ENCODE results near the gene HECTD3.

HECTD3 gene

GRCh38 chr1:45014321-45015028 is 3.4 kb upstream of the HECTD3 start:
- no peak overlapping the region for H4K91ac ChIP-seq (ENCODE audit: low read depth, low read length)
- H2BK5ac ChIP-seq (ENCODE audit: low read depth, low read length, poor library complexity) = no peak overlapping the region
- no peak overlapping the region for H3K23ac ChIP-seq (ENCODE audit: low read length)
- H3K14ac ChIP-seq (ENCODE audit: low read length) = no peak overlapping the region
- peaks cover 13% of the 10 kb centered on the region in 2 experiments for H3K36me3 ChIP-seq (ENCODE audit: control insufficient read depth in 1 of 2, insufficient read depth in 2 of 2, low read length in 2 of 2)
- no peak overlapping the region for H3K9ac ChIP-seq (ENCODE audit: low read length)
- peaks cover 6% of the 10 kb centered on the region for H3K79me2 ChIP-seq (ENCODE audit: control insufficient read depth, insufficient read depth, low read length, poor library complexity)
- H2BK120ac ChIP-seq (ENCODE audit: insufficient read depth, low read length, poor library complexity) = no peak overlapping the region
- peak; percentile 62 to 87 for DNase-seq
- no peak overlapping the region for H3K4me2 ChIP-seq (ENCODE audit: low read length)
- no peak overlapping the region for H4K8ac ChIP-seq (ENCODE audit: low read depth, low read length)
- no peak overlapping the region for H2AK5ac ChIP-seq (ENCODE audit: low read length)
- no peak overlapping the region for H3K4me3 ChIP-seq (ENCODE audit: low read depth, low read length)
- H3K18ac ChIP-seq (ENCODE audit: low read length) = no peak overlapping the region
- H3K4ac ChIP-seq (ENCODE audit: low read depth, low read length) = no peak overlapping the region
- no peak overlapping the region for H3K27ac ChIP-seq (ENCODE audit: low read depth, low read length)
- peaks cover 7% of the 10 kb centered on the region for H3K79me1 ChIP-seq (ENCODE audit: low read length)
- H3K4me1 ChIP-seq (ENCODE audit: control insufficient read depth in 1 of 2, insufficient read depth in 2 of 2, low read length in 2 of 2) = peaks cover 8 to 11% of the 10 kb centered on the region in 2 experiments
- no peak overlapping the region for H2AFZ ChIP-seq (ENCODE audit: insufficient read depth, low read length, poor library complexity)
- WGBS (ENCODE audit: extremely low coverage, insufficient coverage, insufficient read length) = no CpG with 5 or more reads among the region's 6 CpGs
- H2BK12ac ChIP-seq (ENCODE audit: low read length) = no peak overlapping the region
- no peak overlapping the region for H4K12ac ChIP-seq (ENCODE audit: low read depth, low read length)
- no peaks in the 10 kb centered on the region for H3K9me3 ChIP-seq (ENCODE audit: insufficient read depth, low read depth, low read length)
- no peaks in the 10 kb centered on the region for H3K27me3 ChIP-seq (ENCODE audit: insufficient read depth, low read length)

- Histone ChIP-seq H2AK5ac (ENCODE audit: low read length) (no peak overlapping the region), H3K27ac (ENCODE audit: low read depth, low read length) (no peak overlapping the region), H3K14ac (ENCODE audit: low read length) (no peak overlapping the region), H4K12ac (ENCODE audit: low read depth, low read length) (no peak overlapping the region), H3K9me3 (ENCODE audit: insufficient read depth, low read depth, low read length) (no peaks in the 10 kb centered on the region), H3K18ac (ENCODE audit: low read length) (no peak overlapping the region), H2BK12ac (ENCODE audit: low read length) (no peak overlapping the region), H3K79me2 (ENCODE audit: control insufficient read depth, insufficient read depth, low read length, poor library complexity) (peaks cover 6% of the 10 kb centered on the region), H3K79me1 (ENCODE audit: low read length) (peaks cover 7% of the 10 kb centered on the region), H3K36me3 (ENCODE audit: control insufficient read depth in 1 of 2, insufficient read depth in 2 of 2, low read length in 2 of 2) (peaks cover 21% of the 10 kb centered on the region in 2 experiments), H3K4me2 (ENCODE audit: low read length) (no peak overlapping the region), H3K4ac (ENCODE audit: low read depth, low read length) (no peak overlapping the region), H4K91ac (ENCODE audit: low read depth, low read length) (no peak overlapping the region), H3K4me1 (ENCODE audit: control insufficient read depth in 1 of 2, insufficient read depth in 2 of 2, low read length in 2 of 2) (peaks cover 8 to 11% of the 10 kb centered on the region in 2 experiments), H3K4me3 (ENCODE audit: low read depth, low read length) (no peak overlapping the region), H4K8ac (ENCODE audit: low read depth, low read length) (no peak overlapping the region), H2AFZ (ENCODE audit: insufficient read depth, low read length, poor library complexity) (no peak overlapping the region), H3K27me3 (ENCODE audit: insufficient read depth, low read length) (no peaks in the 10 kb centered on the region), H3K23ac (ENCODE audit: low read length) (no peak overlapping the region), H3K9ac (ENCODE audit: low read length) (no peak overlapping the region), H2BK5ac (ENCODE audit: low read depth, low read length, poor library complexity) (no peak overlapping the region), H2BK120ac (ENCODE audit: insufficient read depth, low read length, poor library complexity) (no peak overlapping the region)
- WGBS (ENCODE audit: extremely low coverage, insufficient coverage, insufficient read length) = no CpG with 5 or more reads among the region's 12 CpGs
- DNase-seq = no peak
These were observed 2.6 kb upstream of the HECTD3 start for GRCh38 chr1:45013551-45014209.

GRCh38 chr1:45012639-45013278 is 1.6 kb upstream of the HECTD3 start:
- Histone ChIP-seq H3K4me3 (ENCODE audit: low read depth, low read length) (peak overlapping the region; percentile 64), H3K4me2 (ENCODE audit: low read length) (peak overlapping the region; percentile 83), H3K18ac (ENCODE audit: low read length) (no peak overlapping the region), H3K9me3 (ENCODE audit: insufficient read depth, low read depth, low read length) (no peaks in the 10 kb centered on the region), H3K14ac (ENCODE audit: low read length) (no peak overlapping the region), H2AFZ (ENCODE audit: insufficient read depth, low read length, poor library complexity) (peak overlapping the region; percentile 12), H3K4ac (ENCODE audit: low read depth, low read length) (no peak overlapping the region), H4K91ac (ENCODE audit: low read depth, low read length) (no peak overlapping the region), H3K36me3 (ENCODE audit: control insufficient read depth in 1 of 2, insufficient read depth in 2 of 2, low read length in 2 of 2) (peaks cover 29 to 30% of the 10 kb centered on the region in 2 experiments), H4K12ac (ENCODE audit: low read depth, low read length) (peak overlapping the region; percentile 40), H2AK5ac (ENCODE audit: low read length) (no peak overlapping the region), H3K79me1 (ENCODE audit: low read length) (peaks cover 7% of the 10 kb centered on the region), H2BK12ac (ENCODE audit: low read length) (no peak overlapping the region), H3K27me3 (ENCODE audit: insufficient read depth, low read length) (no peaks in the 10 kb centered on the region), H3K23ac (ENCODE audit: low read length) (no peak overlapping the region), H3K9ac (ENCODE audit: low read length) (peak overlapping the region; percentile 15), H3K27ac (ENCODE audit: low read depth, low read length) (peak overlapping the region; percentile 21), H2BK5ac (ENCODE audit: low read depth, low read length, poor library complexity) (no peak overlapping the region), H2BK120ac (ENCODE audit: insufficient read depth, low read length, poor library complexity) (no peak overlapping the region), H3K4me1 (ENCODE audit: control insufficient read depth in 1 of 2, insufficient read depth in 2 of 2, low read length in 2 of 2) (peaks cover 8 to 11% of the 10 kb centered on the region in 2 experiments), H3K79me2 (ENCODE audit: control insufficient read depth, insufficient read depth, low read length, poor library complexity) (peaks cover 6% of the 10 kb centered on the region), H4K8ac (ENCODE audit: low read depth, low read length) (peak overlapping the region; percentile 43)
- peak; percentile 18 to 53 for DNase-seq
- WGBS (ENCODE audit: extremely low coverage, insufficient coverage, insufficient read length) = no CpG with 5 or more reads among the region's 21 CpGs

- H3K27me3 ChIP-seq (ENCODE audit: insufficient read depth, low read length) = no peaks in the 10 kb centered on the region
- H4K8ac ChIP-seq (ENCODE audit: low read depth, low read length) = peak within 1 kb of the TSS; percentile 84
- peak within 1 kb of the TSS; percentile 94 for H3K4me3 ChIP-seq (ENCODE audit: low read depth, low read length)
- peak within 1 kb of the TSS; percentile 89 for H3K4me2 ChIP-seq (ENCODE audit: low read length)
- H3K36me3 ChIP-seq (ENCODE audit: control insufficient read depth in 1 of 2, insufficient read depth in 2 of 2, low read length in 2 of 2) = peaks cover 37% of the 10 kb centered on the region in 2 experiments
- peak within 1 kb of the TSS; percentile 1 for H2BK12ac ChIP-seq (ENCODE audit: low read length)
- H3K14ac ChIP-seq (ENCODE audit: low read length) = peak within 1 kb of the TSS; percentile 63
- peak within 1 kb of the TSS; percentile 83 for H3K9ac ChIP-seq (ENCODE audit: low read length)
- peaks cover 8 to 11% of the 10 kb centered on the region in 2 experiments for H3K4me1 ChIP-seq (ENCODE audit: control insufficient read depth in 1 of 2, insufficient read depth in 2 of 2, low read length in 2 of 2)
- H2AK5ac ChIP-seq (ENCODE audit: low read length) = no peak within 1 kb of the TSS
- peak; percentile 97 to 98 for DNase-seq
- H3K4ac ChIP-seq (ENCODE audit: low read depth, low read length) = no peak within 1 kb of the TSS
- H4K91ac ChIP-seq (ENCODE audit: low read depth, low read length) = peak within 1 kb of the TSS; percentile 30
- H4K12ac ChIP-seq (ENCODE audit: low read depth, low read length) = peak within 1 kb of the TSS; percentile 49
- no peak within 1 kb of the TSS for H3K23ac ChIP-seq (ENCODE audit: low read length)
- H3K9me3 ChIP-seq (ENCODE audit: insufficient read depth, low read depth, low read length) = no peaks in the 10 kb centered on the region
- no CpG with 5 or more reads among the region's 21 CpGs for WGBS (ENCODE audit: extremely low coverage, insufficient coverage, insufficient read length)
- H2AFZ ChIP-seq (ENCODE audit: insufficient read depth, low read length, poor library complexity) = peak within 1 kb of the TSS; percentile 82
- peak within 1 kb of the TSS; percentile 29 for H2BK5ac ChIP-seq (ENCODE audit: low read depth, low read length, poor library complexity)
- peak within 1 kb of the TSS; percentile 21 for H3K27ac ChIP-seq (ENCODE audit: low read depth, low read length)
- peak within 1 kb of the TSS; percentile 54 for H2BK120ac ChIP-seq (ENCODE audit: insufficient read depth, low read length, poor library complexity)
- peaks cover 7% of the 10 kb centered on the region for H3K79me1 ChIP-seq (ENCODE audit: low read length)
- H3K18ac ChIP-seq (ENCODE audit: low read length) = peak within 1 kb of the TSS; percentile 42
- peaks cover 6% of the 10 kb centered on the region for H3K79me2 ChIP-seq (ENCODE audit: control insufficient read depth, insufficient read depth, low read length, poor library complexity)
These were observed 914 bp upstream of the HECTD3 start, which contains the start of gene UROD for GRCh38 chr1:45011837-45012638. TSS of gene UROD (plus strand) at chr1:45012254. CDS start at chr1:45012266, 12 bp downstream.
